Measurements from ENCODE around the gene RNF220.

GRCh38 chr1:44409757-44410156, 4.7 kb downstream of the RNF220 start:
- no peak for TF ChIP-seq CTCF (IDR thresholded peaks at IDR 0.05)
- no peak for TF ChIP-seq POLR2A (IDR thresholded peaks at IDR 0.05)
